Neural cell (in vitro differentiated cells): Measurements from ENCODE around the gene MS4A15. TPM values are rescaled to one million over a fixed set of nuclear protein-coding genes. Genes with fewer than 3 reads are reported as not detected.

Experiments
- H2AFZ ChIP-seq: fragments of 200-600, 300-800 bp; sonication (generic), shearing (Covaris generic); 2 replicates; pipeline ENCODE4 v1.6.0; 2014; ENCODE audit warnings: low read depth, mild to moderate bottlenecking, antibody characterized with exemption, low read length, moderate library complexity
- H3F3A ChIP-seq: fragments of 200-600 bp; shearing (Covaris generic); 2 replicates; pipeline ENCODE4 v1.6.1; 2016; ENCODE audit warnings: mild to moderate bottlenecking, moderate library complexity, mixed read lengths, antibody characterized with exemption, low read length; ENCODE audit not compliant: insufficient read depth, poor library complexity, severe bottlenecking
- H3K27ac ChIP-seq: fragments of 200-600, 300-800 bp; sonication (generic), shearing (Covaris generic); 2 replicates; pipeline ENCODE4 v1.5.1; 2014; ENCODE audit warnings: mild to moderate bottlenecking, low read length, moderate library complexity
- H3K27me3 ChIP-seq: fragments of 300-800, 200-600 bp; sonication (generic), shearing (Covaris generic); 2 replicates; pipeline ENCODE4 v1.6.0; 2014; ENCODE audit warnings: mild to moderate bottlenecking, low read depth, low read length, moderate library complexity; ENCODE audit not compliant: insufficient read depth
- H3K36me3 ChIP-seq: fragments of 300-800, 200-600 bp; sonication (generic), shearing (Covaris generic); 2 replicates; pipeline ENCODE4 v1.5.1; 2014; ENCODE audit warnings: mild to moderate bottlenecking, antibody characterized with exemption, low read length, moderate library complexity; ENCODE audit not compliant: insufficient read depth
- H3K4me2 ChIP-seq: fragments of 300-800, 200-600 bp; sonication (generic), shearing (Covaris generic); 2 replicates; pipeline ENCODE4 v1.6.0; 2014; ENCODE audit warnings: mild to moderate bottlenecking, low read length
- H3K4me3 ChIP-seq: fragments of 300-800, 200-600 bp; sonication (generic), shearing (Covaris generic); 2 replicates; pipeline ENCODE4 v1.5.1; 2014; ENCODE audit warnings: mild to moderate bottlenecking, low read length, moderate library complexity
- H3K79me2 ChIP-seq: fragments of 200-600 bp; shearing (Covaris generic); replicated peaks from 2 replicates; pipeline ENCODE4 v1.6.0; 2014; ENCODE audit warnings: mild to moderate bottlenecking, low read length, moderate library complexity; ENCODE audit not compliant: insufficient read depth
- H3K9ac ChIP-seq: fragments of 300-800, 200-600 bp; sonication (generic), shearing (Covaris generic); 2 replicates; pipeline ENCODE4 v1.6.1; 2016; ENCODE audit warnings: mild to moderate bottlenecking, low read length, mixed read lengths
- H3K9me2 ChIP-seq: fragments of 200-600 bp; shearing (Covaris generic); 2 replicates; pipeline ENCODE4 v1.6.1; 2016; ENCODE audit warnings: mild to moderate bottlenecking, low read length, mixed read lengths; ENCODE audit not compliant: insufficient read depth
- H3K9me3 ChIP-seq: fragments of 200-600, 300-800 bp; sonication (generic), shearing (Covaris generic); 2 replicates; pipeline ENCODE4 v1.6.1; 2016; ENCODE audit warnings: mild to moderate bottlenecking, mixed run types, low read length, moderate library complexity, mixed read lengths
- H4K20me1 ChIP-seq: fragments of 200-600 bp; shearing (Covaris generic); 2 replicates; pipeline ENCODE4 v1.6.1; 2016; ENCODE audit warnings: mild to moderate bottlenecking, mixed run types; ENCODE audit not compliant: insufficient read depth
- EP300 ChIP-seq: fragments of 450-650 bp; conservative IDR thresholded peaks from 2 replicates; pipeline ENCODE4 v1.6.1; 2014; ENCODE audit warnings: antibody characterized with exemption, mild to moderate bottlenecking, moderate library complexity; ENCODE audit not compliant: poor library complexity, severe bottlenecking
- EZH2 ChIP-seq: fragments of 200-600, 300-800 bp; shearing (Covaris generic), sonication (generic); IDR thresholded peaks from 2 replicates; pipeline ENCODE4 v1.6.1; 2014; ENCODE audit warnings: antibody characterized with exemption, low read length, borderline replicate concordance, mild to moderate bottlenecking; ENCODE audit not compliant: insufficient read depth, poor library complexity, severe bottlenecking
- MXI1 ChIP-seq: fragments of 450-650 bp; conservative IDR thresholded peaks from 2 replicates; pipeline ENCODE4 v1.6.1; 2014; ENCODE audit warnings: antibody characterized with exemption, mild to moderate bottlenecking; ENCODE audit not compliant: poor library complexity, severe bottlenecking
- POLR2AphosphoS5 ChIP-seq: IDR thresholded peaks from 2 replicates; pipeline ENCODE4 v1.6.1; 2012
- RAD21 ChIP-seq: fragments of 450-650 bp; conservative IDR thresholded peaks from 2 replicates; pipeline ENCODE4 v1.6.1; 2014; ENCODE audit warnings: antibody characterized with exemption, mild to moderate bottlenecking, moderate library complexity
- SMC3 ChIP-seq: fragments of 450-650 bp; conservative IDR thresholded peaks from 2 replicates; pipeline ENCODE4 v1.6.1; 2014; ENCODE audit warnings: antibody characterized with exemption, mild to moderate bottlenecking, moderate library complexity; ENCODE audit not compliant: poor library complexity
- TAF1 ChIP-seq: IDR thresholded peaks from 2 replicates; pipeline ENCODE4 v1.6.1; 2012; ENCODE audit warnings: low read depth
- polyA plus RNA-seq: library from polyadenylated mRNA; depleted of rRNA; stranded (reverse); fragments of >200 nt; gene quantifications from 2 replicates; pipeline ENCODE4 v1.2.3, GENCODE V29; 2014
- TF ChIP-seq, protein P1 (sequence below): fragments of 450-650 bp; IDR thresholded peaks from 2 replicates; pipeline ENCODE4 v1.5.1; 2014; ENCODE audit warnings: antibody characterized with exemption, mild to moderate bottlenecking, moderate library complexity; ENCODE audit not compliant: poor library complexity, severe bottlenecking
- TF ChIP-seq, protein P2 (sequence below): IDR thresholded peaks from 2 replicates; pipeline ENCODE4 v1.6.1; 2012; ENCODE audit warnings: borderline replicate concordance

MS4A15 gene
- polyA plus RNA-seq, 1 donor from 2014 or later: not detected

DNA sequence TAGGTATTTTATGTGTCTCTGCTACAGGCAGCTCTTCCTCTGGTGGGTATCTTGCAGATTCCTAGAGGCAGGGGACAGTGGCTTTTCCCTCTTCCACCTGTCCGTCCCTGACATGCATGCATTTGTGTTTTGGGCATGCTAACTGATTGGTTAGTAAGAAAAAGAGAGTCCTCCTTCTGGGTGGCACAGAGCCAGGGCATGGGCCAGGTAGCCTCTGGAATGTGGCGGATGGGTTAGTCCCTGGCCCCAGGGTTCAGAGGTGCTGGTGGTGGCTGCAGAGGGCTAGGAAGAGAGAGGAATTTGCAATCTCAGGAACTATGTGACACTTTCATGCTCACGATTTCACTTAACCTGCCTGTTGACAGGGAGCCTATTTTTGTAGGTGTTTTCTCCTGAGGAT, 5.8 kb upstream of the MS4A15 start:
- no peak overlapping the region for H3K27ac ChIP-seq
- H3K9me2 ChIP-seq: no peaks in the 10 kb centered on the region
- H2AFZ ChIP-seq: no peak overlapping the region
- no peaks in the 10 kb centered on the region for H3K36me3 ChIP-seq
- no peak for TF ChIP-seq EP300
- TF ChIP-seq EZH2: no peak
- no peaks in the 10 kb centered on the region for H3K9me3 ChIP-seq
- H4K20me1 ChIP-seq: no peaks in the 10 kb centered on the region
- H3K4me3 ChIP-seq: no peak overlapping the region
- H3F3A ChIP-seq: no peaks in the 10 kb centered on the region
- no peaks in the 10 kb centered on the region for H3K27me3 ChIP-seq
- no peak overlapping the region for H3K4me2 ChIP-seq
- H3K9ac ChIP-seq: no peak overlapping the region
- H3K79me2 ChIP-seq: no peaks in the 10 kb centered on the region

DNA sequence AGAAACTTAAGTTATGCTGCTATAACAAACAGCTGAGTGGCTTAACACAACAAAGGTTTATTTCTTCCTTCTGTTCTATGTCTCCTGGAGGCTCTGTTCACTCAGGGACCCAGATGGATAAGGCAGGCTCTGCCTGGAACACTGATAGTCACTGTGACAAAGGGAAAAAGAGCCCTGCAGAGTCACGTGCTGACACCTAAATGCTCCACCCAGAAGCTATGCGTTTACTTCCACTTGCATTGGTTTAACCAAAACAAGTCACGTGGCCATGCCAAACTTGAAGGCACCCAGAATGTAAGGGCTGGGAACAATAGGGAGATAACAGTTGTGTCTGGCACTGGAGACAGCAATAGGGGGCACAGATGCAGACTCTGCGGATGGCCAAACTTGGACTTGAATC, 3.4 kb upstream of the MS4A15 start:
- Histone ChIP-seq H3K9me3 (no peaks in the 10 kb centered on the region), H3K36me3 (no peaks in the 10 kb centered on the region), H4K20me1 (no peaks in the 10 kb centered on the region), H3K4me2 (no peak overlapping the region), H3K9ac (no peak overlapping the region), H3K79me2 (no peaks in the 10 kb centered on the region), H3F3A (no peaks in the 10 kb centered on the region), H3K4me3 (no peak overlapping the region), H3K27me3 (no peaks in the 10 kb centered on the region), H2AFZ (no peak overlapping the region), H3K27ac (no peak overlapping the region), H3K9me2 (no peaks in the 10 kb centered on the region)
- TF ChIP-seq POLR2AphosphoS5: no peak
- TF ChIP-seq TAF1: no peak
- TF ChIP-seq EZH2: no peak
- no peak for TF ChIP-seq RAD21
- TF ChIP-seq MXI1: no peak
- no peak for TF ChIP-seq EP300
- TF ChIP-seq, protein P1, sequence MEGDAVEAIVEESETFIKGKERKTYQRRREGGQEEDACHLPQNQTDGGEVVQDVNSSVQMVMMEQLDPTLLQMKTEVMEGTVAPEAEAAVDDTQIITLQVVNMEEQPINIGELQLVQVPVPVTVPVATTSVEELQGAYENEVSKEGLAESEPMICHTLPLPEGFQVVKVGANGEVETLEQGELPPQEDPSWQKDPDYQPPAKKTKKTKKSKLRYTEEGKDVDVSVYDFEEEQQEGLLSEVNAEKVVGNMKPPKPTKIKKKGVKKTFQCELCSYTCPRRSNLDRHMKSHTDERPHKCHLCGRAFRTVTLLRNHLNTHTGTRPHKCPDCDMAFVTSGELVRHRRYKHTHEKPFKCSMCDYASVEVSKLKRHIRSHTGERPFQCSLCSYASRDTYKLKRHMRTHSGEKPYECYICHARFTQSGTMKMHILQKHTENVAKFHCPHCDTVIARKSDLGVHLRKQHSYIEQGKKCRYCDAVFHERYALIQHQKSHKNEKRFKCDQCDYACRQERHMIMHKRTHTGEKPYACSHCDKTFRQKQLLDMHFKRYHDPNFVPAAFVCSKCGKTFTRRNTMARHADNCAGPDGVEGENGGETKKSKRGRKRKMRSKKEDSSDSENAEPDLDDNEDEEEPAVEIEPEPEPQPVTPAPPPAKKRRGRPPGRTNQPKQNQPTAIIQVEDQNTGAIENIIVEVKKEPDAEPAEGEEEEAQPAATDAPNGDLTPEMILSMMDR: no peak
- TF ChIP-seq SMC3: no peak
- TF ChIP-seq, protein P2, sequence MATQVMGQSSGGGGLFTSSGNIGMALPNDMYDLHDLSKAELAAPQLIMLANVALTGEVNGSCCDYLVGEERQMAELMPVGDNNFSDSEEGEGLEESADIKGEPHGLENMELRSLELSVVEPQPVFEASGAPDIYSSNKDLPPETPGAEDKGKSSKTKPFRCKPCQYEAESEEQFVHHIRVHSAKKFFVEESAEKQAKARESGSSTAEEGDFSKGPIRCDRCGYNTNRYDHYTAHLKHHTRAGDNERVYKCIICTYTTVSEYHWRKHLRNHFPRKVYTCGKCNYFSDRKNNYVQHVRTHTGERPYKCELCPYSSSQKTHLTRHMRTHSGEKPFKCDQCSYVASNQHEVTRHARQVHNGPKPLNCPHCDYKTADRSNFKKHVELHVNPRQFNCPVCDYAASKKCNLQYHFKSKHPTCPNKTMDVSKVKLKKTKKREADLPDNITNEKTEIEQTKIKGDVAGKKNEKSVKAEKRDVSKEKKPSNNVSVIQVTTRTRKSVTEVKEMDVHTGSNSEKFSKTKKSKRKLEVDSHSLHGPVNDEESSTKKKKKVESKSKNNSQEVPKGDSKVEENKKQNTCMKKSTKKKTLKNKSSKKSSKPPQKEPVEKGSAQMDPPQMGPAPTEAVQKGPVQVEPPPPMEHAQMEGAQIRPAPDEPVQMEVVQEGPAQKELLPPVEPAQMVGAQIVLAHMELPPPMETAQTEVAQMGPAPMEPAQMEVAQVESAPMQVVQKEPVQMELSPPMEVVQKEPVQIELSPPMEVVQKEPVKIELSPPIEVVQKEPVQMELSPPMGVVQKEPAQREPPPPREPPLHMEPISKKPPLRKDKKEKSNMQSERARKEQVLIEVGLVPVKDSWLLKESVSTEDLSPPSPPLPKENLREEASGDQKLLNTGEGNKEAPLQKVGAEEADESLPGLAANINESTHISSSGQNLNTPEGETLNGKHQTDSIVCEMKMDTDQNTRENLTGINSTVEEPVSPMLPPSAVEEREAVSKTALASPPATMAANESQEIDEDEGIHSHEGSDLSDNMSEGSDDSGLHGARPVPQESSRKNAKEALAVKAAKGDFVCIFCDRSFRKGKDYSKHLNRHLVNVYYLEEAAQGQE: no peak

DNA sequence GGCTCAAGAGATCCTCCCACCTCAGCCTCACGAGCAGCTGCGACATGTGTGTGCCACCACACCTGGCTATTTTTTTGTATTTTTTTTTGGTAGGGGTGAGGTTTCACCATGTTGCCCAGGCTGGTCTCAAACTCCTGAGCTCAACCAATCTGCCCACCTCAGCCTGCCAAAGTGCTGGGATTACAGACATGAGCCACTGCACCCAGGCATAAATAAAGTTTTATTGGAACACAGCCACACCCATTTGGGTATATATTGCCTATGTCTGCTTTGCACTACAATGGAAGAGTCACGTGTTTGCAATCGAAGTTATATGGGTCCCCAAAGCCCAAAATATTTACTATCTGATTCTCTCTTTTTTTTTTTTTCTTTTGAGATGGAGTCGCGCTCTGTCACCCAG, 1.8 kb upstream of the MS4A15 start:
- no peak overlapping the region for H3K4me2 ChIP-seq
- H3K36me3 ChIP-seq: no peaks in the 10 kb centered on the region
- H3K79me2 ChIP-seq: no peaks in the 10 kb centered on the region
- no peak overlapping the region for H3K27ac ChIP-seq
- no peaks in the 10 kb centered on the region for H3K9me3 ChIP-seq
- TF ChIP-seq MXI1: no peak
- no peak for TF ChIP-seq EP300
- TF ChIP-seq EZH2: no peak
- TF ChIP-seq RAD21: no peak
- no peak for TF ChIP-seq SMC3
- no peak for TF ChIP-seq POLR2AphosphoS5
- TF ChIP-seq, protein P1: no peak
- TF ChIP-seq TAF1: no peak
- TF ChIP-seq, protein P2: no peak
- H3F3A ChIP-seq: no peaks in the 10 kb centered on the region
- no peak overlapping the region for H3K4me3 ChIP-seq
- no peak overlapping the region for H3K9ac ChIP-seq
- H3K27me3 ChIP-seq: no peaks in the 10 kb centered on the region
- H4K20me1 ChIP-seq: no peaks in the 10 kb centered on the region
- H3K9me2 ChIP-seq: no peaks in the 10 kb centered on the region
- H2AFZ ChIP-seq: no peak overlapping the region
